T-helper 2 cell treated with Interferon-gamma antibody and Interleukin-4, amounts not matched to agents 100 ng/mL and 5 ng/mL, for 36 hours (primary cell): ENCODE data around the gene WASL. TPM values are rescaled to one million over a fixed set of nuclear protein-coding genes. Genes with fewer than 3 reads are reported as not detected.

Experiments used
- intact Hi-C: fragments of 100-400 bp; cut with micrococcal nuclease; formaldehyde crosslinking; loops from one replicate; pipeline ENCODE4 v1.15.1; 2023
- total RNA-seq: library from RNA; stranded (reverse); gene quantifications from 2 replicates; pipeline ENCODE4 v1.2.3, GENCODE V29; 2022

WASL gene
- total RNA-seq, 1 donor from 2014 or later = 6.0 TPM

DNA sequence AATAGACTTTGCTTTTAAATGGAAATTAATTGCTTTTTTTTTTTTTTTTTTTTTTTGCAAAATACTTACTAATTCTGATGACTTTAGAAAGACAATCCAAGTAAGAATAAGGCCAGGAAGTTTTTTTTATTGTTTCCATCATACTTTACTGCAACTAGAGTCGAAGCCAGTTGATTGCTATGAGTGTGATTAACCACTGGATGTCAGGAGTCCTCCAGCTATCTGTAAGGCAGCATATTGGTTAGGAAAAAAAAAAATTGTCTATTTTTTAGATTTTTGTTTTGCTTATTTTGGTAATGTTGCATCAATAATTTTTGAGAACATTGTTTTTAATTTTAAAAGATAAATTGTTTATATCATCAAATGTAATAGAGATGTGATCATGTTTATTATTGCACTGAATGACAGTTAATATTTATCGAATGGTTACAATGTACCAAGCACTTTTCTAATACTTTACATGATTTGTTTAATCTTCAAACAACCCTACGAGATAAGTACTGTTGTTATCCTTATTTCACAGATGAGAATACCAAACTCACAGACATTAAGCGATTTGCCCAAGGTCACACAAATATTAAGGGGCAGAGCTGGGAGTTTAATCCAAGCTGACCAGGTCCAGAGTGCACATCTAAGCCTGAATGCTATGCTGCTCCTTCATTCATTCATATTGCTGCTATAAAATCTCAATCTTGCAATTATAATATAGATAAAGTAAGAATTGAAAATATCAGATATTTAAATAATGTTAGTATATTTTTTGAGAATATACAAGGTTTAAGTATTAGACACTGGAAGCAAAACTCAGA is 113.0 kb downstream of the WASL start:
- intact Hi-C loops = loop anchor here (2.0 kb wide), 1 partner anchor 229 kb away; no protein-coding TSS in a partner anchor

DNA sequence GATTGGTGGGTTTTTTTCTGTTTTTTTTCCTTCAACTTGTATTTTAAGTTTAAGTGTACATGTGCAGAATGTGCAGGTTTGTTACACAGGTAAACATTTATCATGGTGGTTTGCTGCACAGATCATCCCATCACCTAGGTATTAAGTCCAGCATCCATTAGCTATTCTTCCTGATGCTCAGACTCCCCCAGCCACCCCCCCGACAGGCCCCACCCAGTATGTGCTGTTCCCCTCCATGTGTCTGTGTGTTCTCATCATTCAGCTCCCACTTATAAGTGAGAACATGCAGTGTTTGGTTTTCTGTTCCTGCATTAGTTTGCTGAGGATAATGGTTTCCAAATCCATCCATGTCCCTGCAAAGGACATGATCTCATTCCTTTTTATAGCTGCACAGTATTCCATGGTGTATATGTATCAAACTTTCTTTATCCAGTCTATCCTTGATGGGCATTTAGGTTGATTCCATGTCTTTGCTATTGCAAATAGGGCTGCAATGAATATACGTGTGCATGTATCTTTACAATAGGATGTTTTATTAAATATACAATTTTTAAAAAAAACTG is 114.7 kb downstream of the WASL start:
- intact Hi-C loops = loop anchor here (2.0 kb wide), 1 partner anchor 231 kb away; no protein-coding TSS in a partner anchor

GRCh38 chr7:123633553-123633952 is 115.2 kb downstream of the WASL start:
- intact Hi-C loops = no loop called here

- intact Hi-C loops = no loop called here
These were observed 116.0 kb downstream of the WASL start for GRCh38 chr7:123632808-123633207.

Other genes starting within 250 kb of the WASL start
- not detected in 2 replicates for gene IQUB, start 214.4 kb downstream of the WASL start, total RNA-seq
- gene NDUFA5, start 191.2 kb downstream of the WASL start, total RNA-seq = 46.8 and 48.4 TPM in 2 replicates
- gene ASB15, start 147.2 kb downstream of the WASL start, total RNA-seq = not detected in 2 replicates
- not detected in 2 replicates for gene LMOD2, start 93.1 kb downstream of the WASL start, total RNA-seq
- gene HYAL4, start 96.2 kb upstream of the WASL start, total RNA-seq = not detected in 2 replicates
- gene SPAM1, start 176.2 kb upstream of the WASL start, total RNA-seq = not detected in 2 replicates